ENCODE measurements around the gene PIP5KL1. TPM values are rescaled to one million over a fixed set of nuclear protein-coding genes. Genes with fewer than 3 reads are reported as not detected.

Gene PIP5KL1
- total RNA-seq, 1 experiment from 2014 or later: 7.8 TPM

DNA sequence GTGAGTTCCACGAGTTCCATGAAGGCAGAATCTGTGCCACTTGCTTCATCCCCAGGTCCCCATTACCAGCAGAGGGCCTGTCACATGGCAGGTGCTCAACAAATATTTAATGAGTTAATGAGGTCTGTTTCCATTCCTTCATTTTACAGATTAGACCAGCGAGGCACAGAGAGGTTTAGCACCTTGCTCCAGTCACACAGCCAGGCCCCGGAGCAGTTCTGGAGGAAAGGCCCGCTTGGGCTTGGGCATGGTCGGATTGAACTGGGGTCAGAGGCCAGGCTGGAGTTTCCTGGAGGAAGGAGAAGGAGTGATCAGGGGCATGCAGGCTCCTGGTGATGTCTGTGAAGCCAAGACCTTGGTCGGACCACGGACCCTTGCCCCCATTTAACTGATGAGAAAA is 9.8 kb downstream of the PIP5KL1 start:
- peaks cover 29% of the 10 kb centered on the region for H3K4me1 ChIP-seq (ENCODE audit: control insufficient read depth, insufficient read depth, low read length)
- no peak overlapping the region for H3K4me3 ChIP-seq (ENCODE audit: low read depth in 2 of 2, low read length in 2 of 2)
- no peaks in the 10 kb centered on the region for H3K9me3 ChIP-seq (ENCODE audit: control insufficient read depth, insufficient read depth, low read depth, low read length)
- in situ Hi-C loops (cut with HindIII; ENCODE audit: low pct_unique_long_range_greater_than_20kb, low sequenced_read_pairs) (no loop called here), intact Hi-C loops (cut with micrococcal nuclease; ENCODE audit: unreplicated experiment) (loop anchor here (5.0 kb wide), 1 partner anchor 178 kb away; no protein-coding TSS in a partner anchor)
- H3K27ac ChIP-seq (ENCODE audit: low read length): peak overlapping the region; percentile 44; the same call in 1 of the 2 replicates
- TF ChIP-seq, protein P1, sequence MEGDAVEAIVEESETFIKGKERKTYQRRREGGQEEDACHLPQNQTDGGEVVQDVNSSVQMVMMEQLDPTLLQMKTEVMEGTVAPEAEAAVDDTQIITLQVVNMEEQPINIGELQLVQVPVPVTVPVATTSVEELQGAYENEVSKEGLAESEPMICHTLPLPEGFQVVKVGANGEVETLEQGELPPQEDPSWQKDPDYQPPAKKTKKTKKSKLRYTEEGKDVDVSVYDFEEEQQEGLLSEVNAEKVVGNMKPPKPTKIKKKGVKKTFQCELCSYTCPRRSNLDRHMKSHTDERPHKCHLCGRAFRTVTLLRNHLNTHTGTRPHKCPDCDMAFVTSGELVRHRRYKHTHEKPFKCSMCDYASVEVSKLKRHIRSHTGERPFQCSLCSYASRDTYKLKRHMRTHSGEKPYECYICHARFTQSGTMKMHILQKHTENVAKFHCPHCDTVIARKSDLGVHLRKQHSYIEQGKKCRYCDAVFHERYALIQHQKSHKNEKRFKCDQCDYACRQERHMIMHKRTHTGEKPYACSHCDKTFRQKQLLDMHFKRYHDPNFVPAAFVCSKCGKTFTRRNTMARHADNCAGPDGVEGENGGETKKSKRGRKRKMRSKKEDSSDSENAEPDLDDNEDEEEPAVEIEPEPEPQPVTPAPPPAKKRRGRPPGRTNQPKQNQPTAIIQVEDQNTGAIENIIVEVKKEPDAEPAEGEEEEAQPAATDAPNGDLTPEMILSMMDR (IDR thresholded peaks at IDR 0.05): no peak
- TF ChIP-seq REST (IDR thresholded peaks at IDR 0.05; ENCODE audit: insufficient read depth in 1 of 2, low read depth in 2 of 2, low read length in 1 of 2): no peak
- TF ChIP-seq TCF7L2 (IDR thresholded peaks at IDR 0.05; ENCODE audit: low read depth, low read length): no peak
- TF ChIP-seq POLR2AphosphoS5 (IDR thresholded peaks at IDR 0.05; ENCODE audit: low read depth, low read length): no peak
- TF ChIP-seq SIN3A (IDR thresholded peaks at IDR 0.05; ENCODE audit: borderline replicate concordance, insufficient read depth, low read depth, low read length): no peak
- ATAC-seq: no peak
- POLR2A ChIA-PET: no interaction called here
- H3K36me3 ChIP-seq (ENCODE audit: control insufficient read depth, insufficient read depth, low read length): no peaks in the 10 kb centered on the region
- CTCF ChIA-PET: interaction anchor here (0.5 kb wide), 1 partner anchor 122 kb away, joined by 14 read pairs; no protein-coding TSS in a partner anchor
- no TSS peak for BruUV-seq (replicated peaks)
- H3K27me3 ChIP-seq (ENCODE audit: control insufficient read depth, insufficient read depth, low read length): no peaks in the 10 kb centered on the region
- DNase-seq (ENCODE audit: low read depth, low spot score): no peak

DNA sequence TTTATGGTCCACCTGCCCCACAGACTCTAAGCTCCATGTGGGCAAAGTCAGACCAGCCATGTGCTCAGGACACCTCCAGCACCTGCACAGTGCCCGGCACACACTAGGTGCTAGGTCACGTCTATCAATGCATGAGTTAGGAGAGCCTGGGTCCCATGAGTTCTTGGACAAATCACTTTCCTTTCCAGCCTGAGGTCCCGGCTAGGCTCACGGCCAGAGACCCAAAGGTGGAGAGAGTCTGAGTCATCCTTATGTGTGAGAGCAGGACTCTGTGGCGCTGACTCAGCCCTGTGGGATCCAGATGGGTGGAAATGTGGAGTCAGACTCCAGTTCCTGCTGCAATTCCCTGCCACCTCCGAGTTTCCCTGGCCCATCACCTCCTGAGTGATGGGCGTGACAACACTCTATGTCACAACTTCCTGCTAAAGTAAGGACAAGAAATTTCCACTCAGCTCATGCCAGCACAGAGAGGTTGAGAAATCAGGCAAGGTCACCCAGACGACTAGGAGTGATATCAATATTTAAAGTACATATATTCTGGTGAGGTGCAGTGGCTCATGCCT is 11.2 kb downstream of the PIP5KL1 start:
- Histone ChIP-seq H3K4me1 (ENCODE audit: control insufficient read depth, insufficient read depth, low read length) (peaks cover 36% of the 10 kb centered on the region), H3K27me3 (ENCODE audit: control insufficient read depth, insufficient read depth, low read length) (no peaks in the 10 kb centered on the region), H3K36me3 (ENCODE audit: control insufficient read depth, insufficient read depth, low read length) (no peaks in the 10 kb centered on the region), H3K9me3 (ENCODE audit: control insufficient read depth, insufficient read depth, low read depth, low read length) (no peaks in the 10 kb centered on the region), H3K4me3 (ENCODE audit: low read depth in 2 of 2, low read length in 2 of 2) (no peak overlapping the region), H3K27ac (ENCODE audit: low read length) (peak overlapping the region; percentile 81)
- DNase-seq (ENCODE audit: low read depth, low spot score) (peak; percentile 98), ATAC-seq (peak; percentile 79)
- in situ Hi-C loops (cut with HindIII; ENCODE audit: low pct_unique_long_range_greater_than_20kb, low sequenced_read_pairs) (no loop called here), intact Hi-C loops (cut with micrococcal nuclease; ENCODE audit: unreplicated experiment) (no loop called here)
- BruUV-seq (replicated peaks): no TSS peak
- ChIA-PET CTCF (interaction anchor here (1.5 kb wide), 1 partner anchor 184 kb away, joined by 5 read pairs; the partner anchor contains the start of gene TOR2A), POLR2A (no interaction called here)
- TF ChIP-seq REST (IDR thresholded peaks at IDR 0.05; ENCODE audit: insufficient read depth in 1 of 2, low read depth in 2 of 2, low read length in 1 of 2): no peak

Data from Panc1 (cell line).